ENCODE results near the gene MAGEB17. TPM values are rescaled to one million over a fixed set of nuclear protein-coding genes. Genes with fewer than 3 reads are reported as not detected.
"Not testable (repeated sequence)": the region's sequence is repeated elsewhere in the genome, so short reads cannot be mapped to it uniquely, and the experiment has no call there.

MAGEB17 gene
- total RNA-seq, 1 experiment from 2014 or later: 0.87 TPM

DNA sequence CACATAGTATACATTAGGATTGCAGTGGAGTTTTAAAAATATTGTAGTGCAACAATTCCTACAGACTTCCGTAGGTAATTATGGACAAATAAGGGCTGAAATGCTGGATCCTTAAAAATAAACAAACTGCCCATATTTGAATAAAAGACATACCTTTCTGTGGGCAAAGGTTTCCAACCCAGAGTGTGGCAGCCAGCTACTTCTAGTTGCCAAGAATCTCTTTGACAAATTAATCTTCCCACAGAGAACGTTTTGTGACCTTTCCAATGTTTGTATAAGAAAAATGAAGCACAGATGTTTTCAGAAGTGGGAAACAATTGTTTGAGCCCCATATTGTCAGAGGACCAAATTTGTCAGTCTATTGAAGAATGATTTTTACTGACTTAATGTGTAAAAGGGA is 22.9 kb upstream of the MAGEB17 start:
- Histone ChIP-seq H3K27me3 (ENCODE audit: low read length) (no peaks in the 10 kb centered on the region), H3K9me3 (ENCODE audit: low read length) (no peaks in the 10 kb centered on the region), H3K4me2 (ENCODE audit: low read length) (no peak overlapping the region), H2AFZ (ENCODE audit: low read length) (no peak overlapping the region), H3F3A (ENCODE audit: low read length, unreplicated experiment) (no peaks in the 10 kb centered on the region), H3K79me2 (ENCODE audit: low read length) (peaks cover 65% of the 10 kb centered on the region), H3K9me2 (replicated peaks; ENCODE audit: low read length) (no peaks in the 10 kb centered on the region), H4K20me1 (ENCODE audit: low read length) (no peaks in the 10 kb centered on the region), H3K4me3 (ENCODE audit: low read length) (no peak overlapping the region), H3K27ac (ENCODE audit: low read length) (no peak overlapping the region), H3K36me3 (ENCODE audit: low read depth, low read length) (peaks cover 18% of the 10 kb centered on the region), H3K9ac (ENCODE audit: low read length) (no peak overlapping the region), H3K4me1 (ENCODE audit: insufficient read depth, low read length) (peaks cover 51% of the 10 kb centered on the region)
- TF ChIP-seq, protein P1, sequence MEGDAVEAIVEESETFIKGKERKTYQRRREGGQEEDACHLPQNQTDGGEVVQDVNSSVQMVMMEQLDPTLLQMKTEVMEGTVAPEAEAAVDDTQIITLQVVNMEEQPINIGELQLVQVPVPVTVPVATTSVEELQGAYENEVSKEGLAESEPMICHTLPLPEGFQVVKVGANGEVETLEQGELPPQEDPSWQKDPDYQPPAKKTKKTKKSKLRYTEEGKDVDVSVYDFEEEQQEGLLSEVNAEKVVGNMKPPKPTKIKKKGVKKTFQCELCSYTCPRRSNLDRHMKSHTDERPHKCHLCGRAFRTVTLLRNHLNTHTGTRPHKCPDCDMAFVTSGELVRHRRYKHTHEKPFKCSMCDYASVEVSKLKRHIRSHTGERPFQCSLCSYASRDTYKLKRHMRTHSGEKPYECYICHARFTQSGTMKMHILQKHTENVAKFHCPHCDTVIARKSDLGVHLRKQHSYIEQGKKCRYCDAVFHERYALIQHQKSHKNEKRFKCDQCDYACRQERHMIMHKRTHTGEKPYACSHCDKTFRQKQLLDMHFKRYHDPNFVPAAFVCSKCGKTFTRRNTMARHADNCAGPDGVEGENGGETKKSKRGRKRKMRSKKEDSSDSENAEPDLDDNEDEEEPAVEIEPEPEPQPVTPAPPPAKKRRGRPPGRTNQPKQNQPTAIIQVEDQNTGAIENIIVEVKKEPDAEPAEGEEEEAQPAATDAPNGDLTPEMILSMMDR (conservative IDR thresholded peaks at IDR 0.05; ENCODE audit: low read depth, low read length): no peak
- TF ChIP-seq EZH2 (IDR thresholded peaks at IDR 0.05; ENCODE audit: low read length, unreplicated experiment): no peak
- no peak for TF ChIP-seq EZH2phosphoT487 (IDR thresholded peaks at IDR 0.05; ENCODE audit: borderline replicate concordance, low read length)
- ATAC-seq (no peak), DNase-seq (no peak)
- POLR2A ChIA-PET (ENCODE audit: unreplicated experiment): no interaction called here
- intact Hi-C loops (cut with micrococcal nuclease): no loop called here
- BruUV-seq (replicated peaks): no TSS peak
- CTCF ChIA-PET: no interaction called here

GRCh38 chrX:16145093-16145492 is 22.2 kb upstream of the MAGEB17 start:
- H3K4me3 ChIP-seq (ENCODE audit: low read length); H2AFZ ChIP-seq (ENCODE audit: low read length); ATAC-seq; H3K27me3 ChIP-seq (ENCODE audit: low read length); H3F3A ChIP-seq (ENCODE audit: low read length, unreplicated experiment); H3K9ac ChIP-seq (ENCODE audit: low read length); POLR2A ChIA-PET (ENCODE audit: unreplicated experiment); H3K4me2 ChIP-seq (ENCODE audit: low read length); H3K27ac ChIP-seq (ENCODE audit: low read length); H4K20me1 ChIP-seq (ENCODE audit: low read length); BruUV-seq (replicated peaks); H3K9me3 ChIP-seq (ENCODE audit: low read length); H3K9me2 ChIP-seq (replicated peaks; ENCODE audit: low read length); DNase-seq; CTCF ChIA-PET; intact Hi-C loops (cut with micrococcal nuclease): not testable (repeated sequence)
- Histone ChIP-seq H3K36me3 (ENCODE audit: low read depth, low read length) (peaks cover 18% of the 10 kb centered on the region), H3K4me1 (ENCODE audit: insufficient read depth, low read length) (peaks cover 48% of the 10 kb centered on the region), H3K79me2 (ENCODE audit: low read length) (peaks cover 59% of the 10 kb centered on the region)

GRCh38 chrX:16145656-16146055 is 21.6 kb upstream of the MAGEB17 start:
- Histone ChIP-seq H3K4me3 (ENCODE audit: low read length) (no peak overlapping the region), H3K4me2 (ENCODE audit: low read length) (no peak overlapping the region), H4K20me1 (ENCODE audit: low read length) (no peaks in the 10 kb centered on the region), H3K9me2 (replicated peaks; ENCODE audit: low read length) (no peaks in the 10 kb centered on the region), H3K9me3 (ENCODE audit: low read length) (no peaks in the 10 kb centered on the region), H3K27ac (ENCODE audit: low read length) (no peak overlapping the region), H3K27me3 (ENCODE audit: low read length) (no peaks in the 10 kb centered on the region), H3F3A (ENCODE audit: low read length, unreplicated experiment) (no peaks in the 10 kb centered on the region), H2AFZ (ENCODE audit: low read length) (no peak overlapping the region), H3K9ac (ENCODE audit: low read length) (no peak overlapping the region), H3K79me2 (ENCODE audit: low read length) (peaks cover 62% of the 10 kb centered on the region), H3K36me3 (ENCODE audit: low read depth, low read length) (peaks cover 19% of the 10 kb centered on the region), H3K4me1 (ENCODE audit: insufficient read depth, low read length) (peaks cover 42% of the 10 kb centered on the region)
- BruUV-seq (replicated peaks): no TSS peak
- intact Hi-C loops (cut with micrococcal nuclease): no loop called here
- ATAC-seq (no peak), DNase-seq (no peak)
- ChIA-PET POLR2A (ENCODE audit: unreplicated experiment) (no interaction called here), CTCF (no interaction called here)
- TF ChIP-seq, protein P1 (conservative IDR thresholded peaks at IDR 0.05; ENCODE audit: low read depth, low read length): no peak
- no peak for TF ChIP-seq EZH2phosphoT487 (IDR thresholded peaks at IDR 0.05; ENCODE audit: borderline replicate concordance, low read length)
- no peak for TF ChIP-seq EZH2 (IDR thresholded peaks at IDR 0.05; ENCODE audit: low read length, unreplicated experiment)

Measured in PC-3 (cell line).